ENCODE measurements around the gene SAMHD1.
"Not testable (repeated sequence)": the region's sequence is repeated elsewhere in the genome, so short reads cannot be mapped to it uniquely, and the experiment has no call there.

Gene SAMHD1

DNA sequence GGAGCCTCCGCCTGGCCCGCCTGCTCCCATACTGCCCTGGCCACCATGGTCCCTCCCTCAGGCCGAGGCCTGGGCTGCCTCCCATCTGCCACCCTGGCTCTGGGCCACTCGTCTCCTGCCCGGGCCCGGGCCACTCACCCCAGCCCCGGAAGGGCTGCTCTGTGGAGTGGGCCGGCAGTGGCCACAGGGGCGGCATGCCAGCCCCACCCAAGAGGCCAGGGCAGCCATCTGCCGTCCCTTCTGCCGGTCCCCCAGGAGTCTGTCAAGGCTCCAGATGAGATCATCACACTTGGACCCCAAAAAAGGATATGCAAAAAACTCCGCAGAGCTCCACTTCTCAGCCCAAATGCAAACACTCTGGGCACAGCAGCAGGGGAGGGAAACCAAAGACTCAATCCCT lies 99.3 kb downstream of the SAMHD1 start:
- no peak for DNase-seq (ENCODE audit: low spot score)

DNA sequence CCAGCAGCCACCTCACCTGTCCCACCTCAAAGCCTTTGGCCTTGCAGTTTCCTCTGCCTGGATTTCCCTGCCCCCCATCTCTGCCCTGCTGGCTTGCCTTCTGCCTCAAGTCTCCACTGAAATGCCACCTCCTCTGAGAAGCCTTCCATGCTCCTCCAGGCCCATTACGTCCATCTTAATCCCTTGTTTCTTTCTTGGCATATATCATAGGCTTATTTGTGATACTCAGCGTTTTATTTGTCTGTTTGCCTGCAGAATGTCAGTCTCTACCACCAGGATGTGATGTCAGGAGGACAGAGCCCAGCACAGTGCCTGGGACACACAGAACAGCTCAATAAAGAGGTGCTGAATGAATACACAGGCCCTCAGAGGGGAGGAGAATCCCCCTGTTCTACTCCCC lies 100.0 kb downstream of the SAMHD1 start:
- no peak for DNase-seq (ENCODE audit: low spot score)

DNA sequence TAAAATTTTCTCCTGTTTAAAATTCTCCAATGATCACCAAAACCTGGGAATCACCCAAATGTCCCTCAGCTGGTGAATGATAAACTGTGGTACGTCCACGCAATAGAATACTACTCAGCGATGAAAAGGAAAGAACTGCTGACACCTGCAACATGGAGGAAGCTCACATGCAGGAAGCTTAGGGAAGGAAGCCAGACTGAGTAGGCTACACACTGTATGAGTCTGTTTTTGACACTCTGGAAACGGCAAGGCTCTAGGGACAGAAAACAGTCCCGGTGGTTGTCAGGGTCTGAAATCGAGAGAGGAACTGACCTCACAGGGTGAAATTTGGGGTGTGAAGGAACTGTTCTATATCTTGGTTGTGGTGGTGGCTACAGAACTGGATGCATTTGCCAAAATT lies 100.7 kb downstream of the SAMHD1 start:
- DNase-seq (ENCODE audit: low spot score) = no peak

- DNase-seq (ENCODE audit: low spot score) = no peak
Measured at GRCh38 chr20:36849333-36850065, 102.0 kb downstream of the SAMHD1 start.

DNA sequence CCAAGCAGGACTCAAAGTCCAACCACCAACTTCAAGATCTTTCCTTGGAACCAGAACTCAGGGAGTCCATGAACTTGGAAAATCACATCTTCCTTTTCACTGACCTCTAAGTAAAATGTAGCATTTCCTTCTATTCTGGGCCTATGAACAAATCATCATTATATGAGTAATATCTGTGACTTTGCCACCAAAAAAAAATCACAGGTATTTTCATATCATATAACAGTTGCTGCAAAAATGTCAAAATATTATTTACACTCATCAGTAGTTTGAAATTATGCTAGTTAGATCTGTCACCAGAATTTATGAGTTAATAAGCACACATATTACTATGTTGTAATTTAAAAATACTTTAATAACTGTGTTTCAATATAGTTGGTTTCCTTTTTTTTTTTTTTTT lies 102.8 kb downstream of the SAMHD1 start:
- DNase-seq (ENCODE audit: low spot score) = no peak

DNA sequence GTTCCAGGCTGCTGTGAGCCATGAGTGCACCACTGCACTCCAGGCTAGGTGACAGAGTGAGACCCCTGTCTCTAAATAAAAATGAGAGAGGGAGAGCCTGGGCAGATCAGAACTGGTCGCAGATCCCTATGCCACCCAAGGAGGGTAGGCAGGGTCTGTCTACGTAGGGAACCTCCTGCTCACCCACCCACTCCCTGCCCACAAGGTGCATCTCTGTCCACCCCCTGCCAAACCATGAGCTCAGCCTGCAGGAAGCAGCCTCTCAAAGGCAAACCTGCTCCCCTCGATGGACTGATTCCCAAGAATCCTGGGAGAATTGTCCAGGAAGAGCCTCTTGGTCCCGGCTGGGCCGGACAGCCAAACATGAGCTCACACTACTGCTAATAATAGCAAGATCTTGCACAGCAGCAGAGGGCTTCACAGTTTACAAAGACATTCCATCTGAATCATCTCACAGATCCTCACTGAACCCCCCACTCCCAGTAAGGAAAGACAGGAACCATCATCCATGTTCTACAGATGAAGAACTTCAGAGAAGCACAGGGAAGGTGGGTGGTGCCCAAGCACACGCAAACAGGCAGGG lies 103.3 kb downstream of the SAMHD1 start:
- DNase-seq (ENCODE audit: low spot score) = no peak

DNA sequence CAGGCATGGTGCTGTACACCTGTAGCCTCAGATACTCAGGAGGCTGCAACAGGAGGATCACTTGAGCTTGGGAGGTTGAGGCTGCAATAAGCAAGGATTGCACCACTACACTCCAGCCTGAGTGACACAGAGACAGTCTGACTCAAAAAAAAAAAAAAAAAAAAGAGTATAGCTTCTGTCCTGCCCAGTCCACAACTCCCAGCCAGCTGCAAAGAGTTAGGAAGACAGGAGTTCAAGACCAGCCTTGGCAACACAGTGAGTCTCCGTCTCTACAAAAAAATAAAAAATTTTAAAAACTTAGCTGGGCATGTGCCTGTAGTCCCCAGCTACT lies 103.8 kb downstream of the SAMHD1 start:
- no peak for DNase-seq (ENCODE audit: low spot score)

GRCh38 chr20:36847009-36847709 lies 104.3 kb downstream of the SAMHD1 start:
- DNase-seq (ENCODE audit: low spot score) = no peak

- no peak for DNase-seq (ENCODE audit: low spot score)
Measured at GRCh38 chr20:36845288-36845971, 106.1 kb downstream of the SAMHD1 start.

GRCh38 chr20:36841030-36841429 lies 110.5 kb downstream of the SAMHD1 start:
- not testable (repeated sequence) for DNase-seq (ENCODE audit: low spot score)
